ENCODE measurements around the gene ATP6V0B. TPM values are rescaled to one million over a fixed set of nuclear protein-coding genes. Genes with fewer than 3 reads are reported as not detected.

Gene ATP6V0B
- polyA plus RNA-seq, 1 donor from 2014 or later, result 580 TPM

- H3K9me3 ChIP-seq (ENCODE audit: low read length), result no peaks in the 10 kb centered on the region
- H3K9me2 ChIP-seq (ENCODE audit: insufficient read depth, low read length), result no peaks in the 10 kb centered on the region
- peak overlapping the region; percentile 94 for H3K4me3 ChIP-seq (ENCODE audit: low read length)
- H3K9ac ChIP-seq (ENCODE audit: low read length), result peak overlapping the region; percentile 95
- H3F3A ChIP-seq (ENCODE audit: insufficient read depth, low read length, poor library complexity, severe bottlenecking), result no peaks in the 10 kb centered on the region
- no peaks in the 10 kb centered on the region for H3K36me3 ChIP-seq (ENCODE audit: insufficient read depth, low read length)
- H3K27me3 ChIP-seq (ENCODE audit: insufficient read depth, low read depth, low read length), result no peaks in the 10 kb centered on the region
- peaks cover 40% of the 10 kb centered on the region for H3K79me2 ChIP-seq (replicated peaks; ENCODE audit: insufficient read depth, low read length)
- no peak overlapping the region for H3K27ac ChIP-seq (ENCODE audit: low read length)
- peaks cover 3% of the 10 kb centered on the region for H4K20me1 ChIP-seq (ENCODE audit: insufficient read depth)
- H2AFZ ChIP-seq (ENCODE audit: low read depth, low read length), result no peak overlapping the region
- H3K4me2 ChIP-seq (ENCODE audit: low read length), result peak overlapping the region; percentile 100
- TF ChIP-seq SMC3 (conservative IDR thresholded peaks at IDR 0.05; ENCODE audit: poor library complexity), result no peak
- TF ChIP-seq TAF1 (IDR thresholded peaks at IDR 0.05; ENCODE audit: low read depth), result no peak
- no peak for TF ChIP-seq MXI1 (conservative IDR thresholded peaks at IDR 0.05; ENCODE audit: poor library complexity, severe bottlenecking)
- no peak for TF ChIP-seq RAD21 (conservative IDR thresholded peaks at IDR 0.05)
- no peak for TF ChIP-seq REST (IDR thresholded peaks at IDR 0.05; ENCODE audit: borderline replicate concordance)
- TF ChIP-seq EZH2 (IDR thresholded peaks at IDR 0.05; ENCODE audit: borderline replicate concordance, insufficient read depth, low read length, poor library complexity, severe bottlenecking), result no peak
- TF ChIP-seq, protein P1, sequence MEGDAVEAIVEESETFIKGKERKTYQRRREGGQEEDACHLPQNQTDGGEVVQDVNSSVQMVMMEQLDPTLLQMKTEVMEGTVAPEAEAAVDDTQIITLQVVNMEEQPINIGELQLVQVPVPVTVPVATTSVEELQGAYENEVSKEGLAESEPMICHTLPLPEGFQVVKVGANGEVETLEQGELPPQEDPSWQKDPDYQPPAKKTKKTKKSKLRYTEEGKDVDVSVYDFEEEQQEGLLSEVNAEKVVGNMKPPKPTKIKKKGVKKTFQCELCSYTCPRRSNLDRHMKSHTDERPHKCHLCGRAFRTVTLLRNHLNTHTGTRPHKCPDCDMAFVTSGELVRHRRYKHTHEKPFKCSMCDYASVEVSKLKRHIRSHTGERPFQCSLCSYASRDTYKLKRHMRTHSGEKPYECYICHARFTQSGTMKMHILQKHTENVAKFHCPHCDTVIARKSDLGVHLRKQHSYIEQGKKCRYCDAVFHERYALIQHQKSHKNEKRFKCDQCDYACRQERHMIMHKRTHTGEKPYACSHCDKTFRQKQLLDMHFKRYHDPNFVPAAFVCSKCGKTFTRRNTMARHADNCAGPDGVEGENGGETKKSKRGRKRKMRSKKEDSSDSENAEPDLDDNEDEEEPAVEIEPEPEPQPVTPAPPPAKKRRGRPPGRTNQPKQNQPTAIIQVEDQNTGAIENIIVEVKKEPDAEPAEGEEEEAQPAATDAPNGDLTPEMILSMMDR (IDR thresholded peaks at IDR 0.05; ENCODE audit: poor library complexity, severe bottlenecking), result no peak
- TF ChIP-seq POLR2AphosphoS5 (IDR thresholded peaks at IDR 0.05), result no peak
Measured at GRCh38 chr1:43976045-43976444, 1.3 kb downstream of the ATP6V0B start.

- Histone ChIP-seq H3K27me3 (ENCODE audit: insufficient read depth, low read depth, low read length) (no peaks in the 10 kb centered on the region), H3F3A (ENCODE audit: insufficient read depth, low read length, poor library complexity, severe bottlenecking) (no peaks in the 10 kb centered on the region), H3K4me3 (ENCODE audit: low read length) (peak overlapping the region; percentile 94), H3K79me2 (replicated peaks; ENCODE audit: insufficient read depth, low read length) (peaks cover 40% of the 10 kb centered on the region), H3K27ac (ENCODE audit: low read length) (no peak overlapping the region), H3K9me3 (ENCODE audit: low read length) (no peaks in the 10 kb centered on the region), H3K9me2 (ENCODE audit: insufficient read depth, low read length) (no peaks in the 10 kb centered on the region), H3K36me3 (ENCODE audit: insufficient read depth, low read length) (no peaks in the 10 kb centered on the region), H3K9ac (ENCODE audit: low read length) (no peak overlapping the region), H3K4me2 (ENCODE audit: low read length) (no peak overlapping the region), H4K20me1 (ENCODE audit: insufficient read depth) (peaks cover 3% of the 10 kb centered on the region), H2AFZ (ENCODE audit: low read depth, low read length) (no peak overlapping the region)
- TF ChIP-seq MXI1 (conservative IDR thresholded peaks at IDR 0.05; ENCODE audit: poor library complexity, severe bottlenecking) (no peak), POLR2AphosphoS5 (IDR thresholded peaks at IDR 0.05) (no peak), EP300 (conservative IDR thresholded peaks at IDR 0.05; ENCODE audit: poor library complexity, severe bottlenecking) (no peak), TAF1 (IDR thresholded peaks at IDR 0.05; ENCODE audit: low read depth) (no peak), RAD21 (conservative IDR thresholded peaks at IDR 0.05) (no peak), SMC3 (conservative IDR thresholded peaks at IDR 0.05; ENCODE audit: poor library complexity) (no peak), REST (IDR thresholded peaks at IDR 0.05; ENCODE audit: borderline replicate concordance) (no peak), EZH2 (IDR thresholded peaks at IDR 0.05; ENCODE audit: borderline replicate concordance, insufficient read depth, low read length, poor library complexity, severe bottlenecking) (no peak)
- TF ChIP-seq, protein P1 (IDR thresholded peaks at IDR 0.05; ENCODE audit: poor library complexity, severe bottlenecking), result no peak
Measured at GRCh38 chr1:43976890-43977289, 2.1 kb downstream of the ATP6V0B start.

Data from neural cell (in vitro differentiated cells).